ENCODE results near the gene EML4.

DNA sequence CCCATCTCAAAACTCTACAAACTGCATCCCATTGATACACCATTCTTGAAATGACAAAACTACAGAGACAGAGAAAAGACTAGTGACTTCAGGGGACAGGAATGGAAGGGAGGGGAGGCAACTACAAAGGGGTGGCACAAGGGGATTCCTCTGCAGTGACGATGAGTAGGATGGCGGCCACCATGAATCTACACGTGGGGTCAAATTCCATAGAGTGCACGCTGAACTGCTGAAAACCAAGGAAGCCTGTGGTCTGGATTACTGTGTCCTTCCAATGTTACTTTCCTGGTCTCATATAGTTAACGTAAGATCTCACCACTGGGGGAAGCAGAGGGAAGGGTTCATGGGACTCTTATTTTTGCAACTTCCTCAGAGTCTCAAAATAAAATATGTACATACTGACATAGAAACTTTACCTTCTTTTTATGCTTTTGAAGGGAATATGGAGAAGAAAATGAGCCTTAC is 168.2 kb downstream of the EML4 start:
- TF ChIP-seq, protein P1, sequence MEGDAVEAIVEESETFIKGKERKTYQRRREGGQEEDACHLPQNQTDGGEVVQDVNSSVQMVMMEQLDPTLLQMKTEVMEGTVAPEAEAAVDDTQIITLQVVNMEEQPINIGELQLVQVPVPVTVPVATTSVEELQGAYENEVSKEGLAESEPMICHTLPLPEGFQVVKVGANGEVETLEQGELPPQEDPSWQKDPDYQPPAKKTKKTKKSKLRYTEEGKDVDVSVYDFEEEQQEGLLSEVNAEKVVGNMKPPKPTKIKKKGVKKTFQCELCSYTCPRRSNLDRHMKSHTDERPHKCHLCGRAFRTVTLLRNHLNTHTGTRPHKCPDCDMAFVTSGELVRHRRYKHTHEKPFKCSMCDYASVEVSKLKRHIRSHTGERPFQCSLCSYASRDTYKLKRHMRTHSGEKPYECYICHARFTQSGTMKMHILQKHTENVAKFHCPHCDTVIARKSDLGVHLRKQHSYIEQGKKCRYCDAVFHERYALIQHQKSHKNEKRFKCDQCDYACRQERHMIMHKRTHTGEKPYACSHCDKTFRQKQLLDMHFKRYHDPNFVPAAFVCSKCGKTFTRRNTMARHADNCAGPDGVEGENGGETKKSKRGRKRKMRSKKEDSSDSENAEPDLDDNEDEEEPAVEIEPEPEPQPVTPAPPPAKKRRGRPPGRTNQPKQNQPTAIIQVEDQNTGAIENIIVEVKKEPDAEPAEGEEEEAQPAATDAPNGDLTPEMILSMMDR (IDR thresholded peaks at IDR 0.05) = no peak
- 0 out of 2 replicates have a peak, but pooled peaks have one; percentile 30 for TF ChIP-seq POLR2AphosphoS5 (IDR thresholded peaks at IDR 0.05; ENCODE audit: low read depth, low read length)

Measured in Panc1 (cell line).